Mammary epithelial cell (primary cell): ENCODE measurements around the gene CDC7.

ENCODE experiments used
- CTCF ChIP-seq, 2 donors: IDR thresholded peaks in 1 of 2; conservative IDR thresholded peaks in 1 of 2; 2 replicates each; pipeline ENCODE4 v1.5.1; 2011 to 2012; ENCODE audit warnings: inconsistent platforms in 2 of 2, low read length in 2 of 2, mild to moderate bottlenecking in 2 of 2, control low read depth in 1 of 2, low read depth in 1 of 2; ENCODE audit not compliant: insufficient read depth in 1 of 2; ENCODE audit errors: extremely low read depth in 1 of 2
- EZH2 ChIP-seq: IDR thresholded peaks from 2 replicates; pipeline ENCODE4 v1.6.1; 2012; ENCODE audit warnings: low read length, inconsistent platforms, borderline replicate concordance

DNA sequence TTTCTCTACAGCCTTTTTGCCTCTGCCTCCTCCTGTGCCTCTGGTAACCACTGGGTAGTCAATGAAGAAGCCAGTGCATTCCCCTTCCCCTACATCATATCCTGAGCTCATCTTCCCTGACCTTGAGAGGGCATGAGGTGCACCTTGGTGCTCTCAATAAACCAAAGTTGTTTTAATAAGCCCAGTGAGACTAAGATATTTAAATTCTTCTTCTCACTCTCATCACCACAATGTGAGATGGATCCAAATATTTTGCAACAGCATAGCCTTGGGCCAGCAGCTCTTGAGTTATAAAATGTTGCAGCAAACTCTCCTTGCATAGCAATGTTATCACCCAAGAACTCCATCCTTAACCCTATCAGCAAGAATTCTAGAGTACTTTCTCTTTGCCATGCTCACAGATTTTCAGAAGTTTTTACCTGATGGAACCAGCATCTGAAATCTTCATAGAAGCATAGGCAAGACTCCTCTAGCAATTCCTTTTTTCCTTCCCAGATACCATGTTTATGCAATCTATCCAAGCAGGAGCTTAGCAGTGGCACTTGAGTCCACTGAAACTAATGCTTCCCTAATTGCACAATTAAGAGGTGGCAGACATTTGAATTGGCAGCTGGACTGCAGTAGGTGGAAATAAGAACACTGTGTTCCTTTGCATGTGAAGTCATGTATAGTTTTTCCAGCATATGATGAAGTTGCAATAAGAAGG, 36.8 kb downstream of the CDC7 start:
- TF ChIP-seq CTCF (conservative IDR thresholded peaks at IDR 0.05 in 1 of 2, IDR thresholded peaks at IDR 0.05 in 1 of 2; ENCODE audit: extremely low read depth in 1 of 2, insufficient read depth in 1 of 2, low read depth in 1 of 2, low read length in 2 of 2) (no peak), EZH2 (no peak)
